ES-I3 (cell line): Measurements from ENCODE around the gene MS4A18.
"Not testable (repeated sequence)": the region's sequence is repeated elsewhere in the genome, so short reads cannot be mapped to it uniquely, and the experiment has no call there.

Experiments
- H3K36me3 ChIP-seq: 2 replicates; pipeline ENCODE4 v1.6.1; 2013; ENCODE audit warnings: mild to moderate bottlenecking, low read length, control low read depth, moderate library complexity; ENCODE audit not compliant: insufficient read depth
- H3K4me1 ChIP-seq: 2 replicates; pipeline ENCODE4 v1.6.1; 2013; ENCODE audit warnings: mild to moderate bottlenecking, control low read depth, low read length; ENCODE audit not compliant: insufficient read depth
- H3K9ac ChIP-seq: 2 replicates; pipeline ENCODE4 v1.6.1; 2013; ENCODE audit warnings: low read depth, mild to moderate bottlenecking, low read length, moderate library complexity
- H3K9me3 ChIP-seq: 2 replicates; pipeline ENCODE4 v1.6.1; 2013; ENCODE audit warnings: mild to moderate bottlenecking, low read length, moderate library complexity; ENCODE audit not compliant: control insufficient read depth, insufficient read depth

The MS4A18 gene

GRCh38 chr11:60724420-60724819 is at the start of gene MS4A18:
Gene MS4A18, plus strand, starts transcription at chr11:60724720.
- Histone ChIP-seq H3K9me3 (no peaks in the 10 kb centered on the region), H3K36me3 (no peaks in the 10 kb centered on the region), H3K9ac (no peak within 1 kb of the TSS), H3K4me1 (no peaks in the 10 kb centered on the region)

GRCh38 chr11:60678231-60678630 is 46.3 kb upstream of the MS4A18 start:
- peaks cover 18% of the 10 kb centered on the region for H3K9me3 ChIP-seq
- not testable (repeated sequence) for H3K9ac ChIP-seq, H3K4me1 ChIP-seq, H3K36me3 ChIP-seq

GRCh38 chr11:60679879-60680278 is 44.6 kb upstream of the MS4A18 start:
- H3K36me3 ChIP-seq = no peaks in the 10 kb centered on the region
- H3K9ac ChIP-seq = no peak overlapping the region
- H3K4me1 ChIP-seq = no peaks in the 10 kb centered on the region
- peaks cover 18% of the 10 kb centered on the region for H3K9me3 ChIP-seq

GRCh38 chr11:60680455-60681119 is 43.9 kb upstream of the MS4A18 start:
- Histone ChIP-seq H3K9me3 (peaks cover 18% of the 10 kb centered on the region), H3K36me3 (no peaks in the 10 kb centered on the region), H3K9ac (no peak overlapping the region), H3K4me1 (no peaks in the 10 kb centered on the region)

GRCh38 chr11:60684541-60684848 is 40.0 kb upstream of the MS4A18 start:
- H3K36me3 ChIP-seq, H3K9me3 ChIP-seq, H3K4me1 ChIP-seq, H3K9ac ChIP-seq: not testable (repeated sequence)

GRCh38 chr11:60691661-60692060 is 32.9 kb upstream of the MS4A18 start:
- H3K4me1 ChIP-seq = no peaks in the 10 kb centered on the region
- no peak overlapping the region for H3K9ac ChIP-seq
- no peaks in the 10 kb centered on the region for H3K36me3 ChIP-seq
- no peaks in the 10 kb centered on the region for H3K9me3 ChIP-seq

- no peaks in the 10 kb centered on the region for H3K9me3 ChIP-seq
- no peaks in the 10 kb centered on the region for H3K36me3 ChIP-seq
- no peak within 1 kb of the TSS for H3K9ac ChIP-seq
- no peaks in the 10 kb centered on the region for H3K4me1 ChIP-seq
These were observed 25.2 kb upstream of the MS4A18 start, which contains the start of gene MS4A8 for GRCh38 chr11:60699284-60699691. Gene MS4A8, plus strand, starts transcription at chr11:60699612. Its CDS starts 1,249 bp downstream, at chr11:60700861.

- Histone ChIP-seq H3K4me1 (no peaks in the 10 kb centered on the region), H3K36me3 (no peaks in the 10 kb centered on the region), H3K9ac (no peak overlapping the region), H3K9me3 (no peaks in the 10 kb centered on the region)
These were observed 24.6 kb upstream of the MS4A18 start for GRCh38 chr11:60699936-60700335.

GRCh38 chr11:60700689-60701468 is 23.6 kb upstream of the MS4A18 start:
- no peaks in the 10 kb centered on the region for H3K9me3 ChIP-seq
- no peak overlapping the region for H3K9ac ChIP-seq
- H3K4me1 ChIP-seq = no peaks in the 10 kb centered on the region
- H3K36me3 ChIP-seq = no peaks in the 10 kb centered on the region

GRCh38 chr11:60701469-60701818 is 23.1 kb upstream of the MS4A18 start:
- Histone ChIP-seq H3K4me1 (no peaks in the 10 kb centered on the region), H3K9me3 (no peaks in the 10 kb centered on the region), H3K9ac (no peak overlapping the region), H3K36me3 (no peaks in the 10 kb centered on the region)

- Histone ChIP-seq H3K9me3 (no peaks in the 10 kb centered on the region), H3K9ac (no peak overlapping the region), H3K36me3 (no peaks in the 10 kb centered on the region), H3K4me1 (no peaks in the 10 kb centered on the region)
These were observed 21.1 kb upstream of the MS4A18 start for GRCh38 chr11:60703374-60703773.

- no peaks in the 10 kb centered on the region for H3K4me1 ChIP-seq
- no peaks in the 10 kb centered on the region for H3K9me3 ChIP-seq
- no peaks in the 10 kb centered on the region for H3K36me3 ChIP-seq
- H3K9ac ChIP-seq = no peak overlapping the region
These were observed 18.6 kb upstream of the MS4A18 start for GRCh38 chr11:60705895-60706294.

GRCh38 chr11:60706931-60707330 is 17.6 kb upstream of the MS4A18 start:
- Histone ChIP-seq H3K36me3 (no peaks in the 10 kb centered on the region), H3K9me3 (no peaks in the 10 kb centered on the region), H3K9ac (no peak overlapping the region), H3K4me1 (no peaks in the 10 kb centered on the region)

- Histone ChIP-seq H3K9ac (no peak overlapping the region), H3K36me3 (no peaks in the 10 kb centered on the region), H3K4me1 (no peaks in the 10 kb centered on the region), H3K9me3 (no peaks in the 10 kb centered on the region)
These were observed 14.0 kb upstream of the MS4A18 start for GRCh38 chr11:60710482-60710881.

GRCh38 chr11:60711276-60711675 is 13.2 kb upstream of the MS4A18 start:
- Histone ChIP-seq H3K9me3 (no peaks in the 10 kb centered on the region), H3K36me3 (no peaks in the 10 kb centered on the region), H3K4me1 (no peaks in the 10 kb centered on the region), H3K9ac (no peak overlapping the region)
